Suprapubic skin (tissue), 4 donors: Measurements from ENCODE around the gene BRD3OS. TPM values are rescaled to one million over a fixed set of nuclear protein-coding genes. Genes with fewer than 3 reads are reported as not detected.
A peak's percentile ranks its signal among the peaks of the same experiment; 100 is the strongest.

ENCODE experiments used
- DNase-seq, 2 donors: peaks; one replicate each; pipeline ENCODE4 v3.0.0-alpha.2; 2019; ENCODE audit warnings: low spot score in 2 of 2
- H3K27ac ChIP-seq: fragments of 200-600 bp; sonication (generic); one replicate; pipeline ENCODE4 v1.5.1; 2019
- H3K27me3 ChIP-seq: fragments of 200-600 bp; sonication (generic); one replicate; pipeline ENCODE4 v1.5.1; 2019
- H3K36me3 ChIP-seq: fragments of 200-600 bp; sonication (generic); one replicate; pipeline ENCODE4 v1.5.1; 2019
- H3K4me1 ChIP-seq: fragments of 200-600 bp; sonication (generic); one replicate; pipeline ENCODE4 v1.5.1; 2019
- H3K4me3 ChIP-seq: fragments of 200-600 bp; sonication (generic); one replicate; pipeline ENCODE4 v1.5.1; 2019; ENCODE audit warnings: mild to moderate bottlenecking
- H3K9me3 ChIP-seq: fragments of 200-600 bp; sonication (generic); one replicate; pipeline ENCODE4 v1.5.1; 2019
- EP300 ChIP-seq: sonication (generic); formaldehyde crosslinking; IDR thresholded peaks from one replicate; pipeline ENCODE4 v1.6.1; 2017; ENCODE audit warnings: antibody characterized with exemption
- POLR2A ChIP-seq, 2 donors: fragments of 450-650 bp; IDR thresholded peaks; one replicate each; pipeline ENCODE4 v1.6.1; 2017; ENCODE audit warnings: antibody characterized with exemption in 2 of 2, mild to moderate bottlenecking in 2 of 2, moderate library complexity in 2 of 2
- POLR2AphosphoS5 ChIP-seq, 3 donors: sonication (generic); formaldehyde crosslinking; IDR thresholded peaks; one replicate each; pipeline ENCODE4 v1.6.1; 2017; ENCODE audit warnings: antibody characterized with exemption in 3 of 3
- WGBS: methylation state at CpG from one replicate; pipeline ENCODE4 v1.1.5; 2018; 5-methylcytosine and 5-hydroxymethylcytosine counted together
- total RNA-seq, 4 donors: library from RNA; depleted of rRNA; stranded (reverse); fragments of >200 nt; gene quantifications; one replicate each; pipeline ENCODE4 v1.1.0, GENCODE V29; 2016
- TF ChIP-seq, protein P1 (sequence below), 2 donors: fragments of 200-600 bp in 1 of 2; fragments of 450-650 bp in 1 of 2; sonication (generic) in 1 of 2; IDR thresholded peaks; one replicate each; pipeline ENCODE4 v1.5.1; 2016 to 2019; ENCODE audit warnings: antibody characterized with exemption in 2 of 2, mild to moderate bottlenecking in 1 of 2, moderate library complexity in 1 of 2

Gene BRD3OS
- total RNA-seq, 4 donors from 2014 or later = 6.2 to 10.4 (median 9.5) TPM

- H3K4me1 ChIP-seq = no peaks in the 10 kb centered on the region
- WGBS = 91% methylated on average over 19 of the region's 19 CpGs
- H3K9me3 ChIP-seq = no peaks in the 10 kb centered on the region
- H3K27ac ChIP-seq = no peak overlapping the region
- no peaks in the 10 kb centered on the region for H3K27me3 ChIP-seq
- no peak overlapping the region for H3K4me3 ChIP-seq
- DNase-seq = peak in 1 of 2 donors; percentile 28
- TF ChIP-seq, protein P1, sequence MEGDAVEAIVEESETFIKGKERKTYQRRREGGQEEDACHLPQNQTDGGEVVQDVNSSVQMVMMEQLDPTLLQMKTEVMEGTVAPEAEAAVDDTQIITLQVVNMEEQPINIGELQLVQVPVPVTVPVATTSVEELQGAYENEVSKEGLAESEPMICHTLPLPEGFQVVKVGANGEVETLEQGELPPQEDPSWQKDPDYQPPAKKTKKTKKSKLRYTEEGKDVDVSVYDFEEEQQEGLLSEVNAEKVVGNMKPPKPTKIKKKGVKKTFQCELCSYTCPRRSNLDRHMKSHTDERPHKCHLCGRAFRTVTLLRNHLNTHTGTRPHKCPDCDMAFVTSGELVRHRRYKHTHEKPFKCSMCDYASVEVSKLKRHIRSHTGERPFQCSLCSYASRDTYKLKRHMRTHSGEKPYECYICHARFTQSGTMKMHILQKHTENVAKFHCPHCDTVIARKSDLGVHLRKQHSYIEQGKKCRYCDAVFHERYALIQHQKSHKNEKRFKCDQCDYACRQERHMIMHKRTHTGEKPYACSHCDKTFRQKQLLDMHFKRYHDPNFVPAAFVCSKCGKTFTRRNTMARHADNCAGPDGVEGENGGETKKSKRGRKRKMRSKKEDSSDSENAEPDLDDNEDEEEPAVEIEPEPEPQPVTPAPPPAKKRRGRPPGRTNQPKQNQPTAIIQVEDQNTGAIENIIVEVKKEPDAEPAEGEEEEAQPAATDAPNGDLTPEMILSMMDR (IDR thresholded peaks at IDR 0.05) = no peak
- no peak for TF ChIP-seq POLR2A (IDR thresholded peaks at IDR 0.05)
- no peak for TF ChIP-seq EP300
- TF ChIP-seq POLR2AphosphoS5 (IDR thresholded peaks at IDR 0.05) = no peak
- H3K36me3 ChIP-seq = peaks cover 83% of the 10 kb centered on the region
These were observed 9.1 kb downstream of the BRD3OS start for GRCh38 chr9:134034215-134035040.

DNA sequence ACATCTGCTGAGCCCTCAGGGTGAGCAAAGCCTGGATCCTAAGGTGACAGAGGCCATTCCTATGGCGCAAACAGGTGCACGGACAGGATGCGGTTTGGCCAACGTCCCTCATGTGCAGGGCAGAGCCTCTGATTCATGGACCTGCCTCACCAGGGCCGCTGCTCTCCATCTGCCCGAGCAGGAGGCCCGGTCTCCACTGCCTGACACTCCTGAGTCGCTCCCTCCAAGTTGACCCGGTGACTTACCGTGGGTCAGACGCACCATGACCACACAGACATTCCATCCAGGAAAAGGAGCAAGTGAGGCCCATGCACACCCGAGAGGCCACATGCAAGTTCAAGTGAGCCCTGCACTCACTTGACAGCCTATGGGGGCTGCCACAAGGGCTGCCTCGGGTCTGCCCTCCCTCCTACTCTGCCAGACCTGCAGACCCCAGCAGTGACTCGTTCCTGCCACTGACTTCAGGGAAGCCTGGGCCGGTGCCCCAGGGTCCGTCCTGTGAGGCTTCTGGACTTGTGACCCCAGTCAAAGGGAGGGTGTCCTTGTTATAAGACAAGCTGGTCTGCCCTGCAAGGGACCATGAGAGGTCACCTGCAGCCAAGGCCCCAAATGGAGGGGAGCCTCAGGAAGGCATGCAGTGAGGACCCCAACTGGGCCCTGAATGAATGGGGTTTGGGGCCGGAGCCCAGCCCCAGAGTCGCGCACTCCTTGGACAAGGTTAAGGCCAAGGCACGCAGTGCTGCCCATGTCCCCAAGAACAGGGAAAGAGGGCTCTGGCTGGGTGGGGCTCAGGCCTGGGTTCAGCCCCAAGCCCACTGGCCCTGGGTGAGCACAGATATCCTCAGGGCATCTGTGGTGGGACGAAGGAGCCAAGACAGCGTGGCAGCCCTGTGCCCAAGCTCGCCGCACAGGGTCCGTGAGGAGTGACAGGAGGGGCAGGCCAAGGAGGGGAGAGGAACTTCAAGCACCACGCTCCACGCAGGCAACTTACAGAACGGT, 10.1 kb downstream of the BRD3OS start:
- TF ChIP-seq EP300 (no peak), POLR2A (IDR thresholded peaks at IDR 0.05) (no peak), POLR2AphosphoS5 (IDR thresholded peaks at IDR 0.05) (no peak)
- TF ChIP-seq, protein P1 (IDR thresholded peaks at IDR 0.05) = no peak
- H3K27ac ChIP-seq = no peak overlapping the region
- no peaks in the 10 kb centered on the region for H3K9me3 ChIP-seq
- 91% methylated on average over 11 of the region's 28 CpGs for WGBS
- no peaks in the 10 kb centered on the region for H3K4me1 ChIP-seq
- peaks cover 92% of the 10 kb centered on the region for H3K36me3 ChIP-seq
- no peak overlapping the region for H3K4me3 ChIP-seq
- H3K27me3 ChIP-seq = no peaks in the 10 kb centered on the region
- DNase-seq = peak in 1 of 2 donors; percentile 58

DNA sequence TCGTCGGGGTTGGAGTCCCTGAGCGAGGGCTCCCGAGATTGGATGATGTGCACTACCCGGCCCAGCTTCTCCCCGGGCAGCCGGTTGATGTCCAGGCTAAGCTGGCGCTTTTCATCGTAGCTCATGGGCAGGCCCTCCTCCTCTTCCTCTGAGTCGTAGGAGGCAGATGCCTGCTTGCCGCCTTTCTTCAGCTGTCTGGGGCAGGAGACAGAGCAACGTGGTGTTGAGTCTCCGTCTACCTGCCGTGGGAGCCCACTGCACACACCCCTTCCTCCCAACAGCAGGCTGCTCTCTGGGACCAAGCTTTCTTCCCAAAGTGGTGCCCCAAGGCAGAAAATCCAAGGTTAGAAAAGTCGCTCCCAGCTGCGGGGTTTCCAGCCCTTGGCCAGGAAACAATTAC, 10.8 kb downstream of the BRD3OS start:
- peak in 1 of 2 donors; percentile 42 for DNase-seq
- no peaks in the 10 kb centered on the region for H3K9me3 ChIP-seq
- TF ChIP-seq EP300 = no peak
- no peak for TF ChIP-seq POLR2AphosphoS5 (IDR thresholded peaks at IDR 0.05)
- no peak for TF ChIP-seq POLR2A (IDR thresholded peaks at IDR 0.05)
- TF ChIP-seq, protein P1 (IDR thresholded peaks at IDR 0.05) = no peak
- no peak overlapping the region for H3K27ac ChIP-seq
- H3K36me3 ChIP-seq = peaks cover 91% of the 10 kb centered on the region
- H3K4me1 ChIP-seq = peaks cover 5% of the 10 kb centered on the region
- H3K27me3 ChIP-seq = no peaks in the 10 kb centered on the region
- no peak overlapping the region for H3K4me3 ChIP-seq
- WGBS = 93% methylated on average over 16 of the region's 16 CpGs

DNA sequence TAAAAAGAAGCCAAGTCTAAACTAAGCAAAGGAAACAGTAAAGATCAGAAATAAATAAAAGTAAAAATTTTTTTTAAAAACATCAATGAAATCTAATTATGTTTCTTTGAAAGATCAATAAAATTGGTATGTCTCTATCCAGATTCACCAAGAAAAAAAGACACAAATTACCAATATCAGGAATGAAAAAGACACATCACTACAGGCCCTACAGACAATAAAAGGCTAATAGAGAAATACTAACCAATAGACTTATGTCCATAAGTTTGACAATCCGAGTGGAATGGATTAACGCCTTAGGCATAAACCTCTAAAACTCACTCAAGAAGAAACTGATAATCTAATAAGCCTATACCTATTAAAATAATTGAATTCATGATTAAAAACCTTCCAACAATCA, 12.4 kb downstream of the BRD3OS start:
- Histone ChIP-seq H3K36me3 (peaks cover 92% of the 10 kb centered on the region), H3K27ac (no peak overlapping the region), H3K4me1 (peaks cover 10% of the 10 kb centered on the region), H3K4me3 (no peak overlapping the region), H3K9me3 (no peaks in the 10 kb centered on the region), H3K27me3 (no peaks in the 10 kb centered on the region)
- 91% methylated on average over 2 of the region's 2 CpGs for WGBS
- no peak for DNase-seq
- TF ChIP-seq, protein P1 (IDR thresholded peaks at IDR 0.05) = no peak
- TF ChIP-seq EP300 (no peak), POLR2A (IDR thresholded peaks at IDR 0.05) (no peak), POLR2AphosphoS5 (IDR thresholded peaks at IDR 0.05) (no peak)
